Activated naive CD8-positive, alpha-beta T cell (primary cell): ENCODE measurements around the gene GRIP2.

Source experiments
- H3K27ac Mint-ChIP-seq: one replicate; pipeline ENCODE4 v1.8.0; 2021; ENCODE audit warnings: mixed read lengths
- H3K27me3 Mint-ChIP-seq: one replicate; pipeline ENCODE4 v1.8.0; 2021; ENCODE audit warnings: mixed read lengths
- H3K36me3 Mint-ChIP-seq: one replicate; pipeline ENCODE4 v1.8.0; 2021; ENCODE audit warnings: mixed read lengths
- H3K4me1 Mint-ChIP-seq: one replicate; pipeline ENCODE4 v1.8.0; 2021; ENCODE audit warnings: low read depth, mixed read lengths
- H3K4me3 Mint-ChIP-seq: one replicate; pipeline ENCODE4 v1.8.0; 2021; ENCODE audit warnings: mild to moderate bottlenecking, mixed read lengths
- H3K9me3 Mint-ChIP-seq: one replicate; pipeline ENCODE4 v1.8.0; 2021; ENCODE audit warnings: low read depth, mixed read lengths

GRIP2 gene

GRCh38 chr3:14512281-14512941, 27.7 kb downstream of the GRIP2 start:
- Mint-ChIP-seq H3K27ac (no peak overlapping the region), H3K36me3 (no peaks in the 10 kb centered on the region), H3K27me3 (no peaks in the 10 kb centered on the region)

GRCh38 chr3:14511623-14512280, 28.4 kb downstream of the GRIP2 start:
- Mint-ChIP-seq H3K36me3 (no peaks in the 10 kb centered on the region), H3K27ac (no peak overlapping the region), H3K4me3 (no peak overlapping the region), H3K27me3 (no peaks in the 10 kb centered on the region), H3K9me3 (no peaks in the 10 kb centered on the region), H3K4me1 (peaks cover 4% of the 10 kb centered on the region)

More at GRCh38 chr3:14512281-14512941, 27.7 kb downstream of the GRIP2 start:
- Mint-ChIP-seq H3K9me3 (no peaks in the 10 kb centered on the region), H3K4me3 (no peak overlapping the region), H3K4me1 (peaks cover 4% of the 10 kb centered on the region)

GRCh38 chr3:14510838-14511622, 29.1 kb downstream of the GRIP2 start:
- H3K4me3 Mint-ChIP-seq: no peak overlapping the region
- peaks cover 4% of the 10 kb centered on the region for H3K4me1 Mint-ChIP-seq
- no peaks in the 10 kb centered on the region for H3K27me3 Mint-ChIP-seq
- no peaks in the 10 kb centered on the region for H3K9me3 Mint-ChIP-seq
- no peaks in the 10 kb centered on the region for H3K36me3 Mint-ChIP-seq
- H3K27ac Mint-ChIP-seq: no peak overlapping the region

GRCh38 chr3:14509796-14510100, 30.4 kb downstream of the GRIP2 start:
- no peak overlapping the region for H3K4me3 Mint-ChIP-seq
- H3K27me3 Mint-ChIP-seq: no peaks in the 10 kb centered on the region
- no peak overlapping the region for H3K27ac Mint-ChIP-seq
- H3K4me1 Mint-ChIP-seq: peaks cover 4% of the 10 kb centered on the region
- no peaks in the 10 kb centered on the region for H3K36me3 Mint-ChIP-seq
- no peaks in the 10 kb centered on the region for H3K9me3 Mint-ChIP-seq

GRCh38 chr3:14508966-14509795, 31.0 kb downstream of the GRIP2 start:
- H3K27me3 Mint-ChIP-seq: no peaks in the 10 kb centered on the region
- no peaks in the 10 kb centered on the region for H3K9me3 Mint-ChIP-seq
- H3K4me1 Mint-ChIP-seq: peaks cover 4% of the 10 kb centered on the region
- no peaks in the 10 kb centered on the region for H3K36me3 Mint-ChIP-seq
- H3K4me3 Mint-ChIP-seq: no peak overlapping the region
- H3K27ac Mint-ChIP-seq: no peak overlapping the region

GRCh38 chr3:14508505-14508819, 31.7 kb downstream of the GRIP2 start:
- no peaks in the 10 kb centered on the region for H3K36me3 Mint-ChIP-seq

GRCh38 chr3:14507757-14508504, 32.2 kb downstream of the GRIP2 start:
- no peaks in the 10 kb centered on the region for H3K27me3 Mint-ChIP-seq
- H3K4me1 Mint-ChIP-seq: peaks cover 4% of the 10 kb centered on the region
- H3K4me3 Mint-ChIP-seq: no peak overlapping the region
- H3K36me3 Mint-ChIP-seq: peaks cover 2% of the 10 kb centered on the region
- no peak overlapping the region for H3K27ac Mint-ChIP-seq
- H3K9me3 Mint-ChIP-seq: no peaks in the 10 kb centered on the region

More at GRCh38 chr3:14508505-14508819, 31.7 kb downstream of the GRIP2 start:
- no peak overlapping the region for H3K4me3 Mint-ChIP-seq
- no peak overlapping the region for H3K27ac Mint-ChIP-seq
- no peaks in the 10 kb centered on the region for H3K9me3 Mint-ChIP-seq
- no peaks in the 10 kb centered on the region for H3K27me3 Mint-ChIP-seq
- H3K4me1 Mint-ChIP-seq: peaks cover 4% of the 10 kb centered on the region

GRCh38 chr3:14507305-14507741, 32.8 kb downstream of the GRIP2 start:
- Mint-ChIP-seq H3K36me3 (peaks cover 2% of the 10 kb centered on the region), H3K27ac (no peak overlapping the region), H3K9me3 (no peaks in the 10 kb centered on the region), H3K4me1 (peaks cover 4% of the 10 kb centered on the region), H3K27me3 (no peaks in the 10 kb centered on the region), H3K4me3 (no peak overlapping the region)

GRCh38 chr3:14506626-14507304, 33.4 kb downstream of the GRIP2 start:
- Mint-ChIP-seq H3K36me3 (peaks cover 2% of the 10 kb centered on the region), H3K4me1 (peaks cover 4% of the 10 kb centered on the region), H3K4me3 (no peak overlapping the region), H3K27ac (no peak overlapping the region), H3K9me3 (no peaks in the 10 kb centered on the region), H3K27me3 (no peaks in the 10 kb centered on the region)

GRCh38 chr3:14505803-14506500, 34.2 kb downstream of the GRIP2 start:
- peaks cover 4% of the 10 kb centered on the region for H3K4me1 Mint-ChIP-seq
- H3K27me3 Mint-ChIP-seq: no peaks in the 10 kb centered on the region
- no peaks in the 10 kb centered on the region for H3K9me3 Mint-ChIP-seq
- no peak overlapping the region for H3K4me3 Mint-ChIP-seq
- H3K27ac Mint-ChIP-seq: no peak overlapping the region
- peaks cover 2% of the 10 kb centered on the region for H3K36me3 Mint-ChIP-seq

- Mint-ChIP-seq H3K4me3 (no peak overlapping the region), H3K9me3 (no peaks in the 10 kb centered on the region), H3K36me3 (peaks cover 2% of the 10 kb centered on the region), H3K27me3 (no peaks in the 10 kb centered on the region), H3K4me1 (peaks cover 4% of the 10 kb centered on the region), H3K27ac (no peak overlapping the region)
These were observed 34.9 kb downstream of the GRIP2 start for GRCh38 chr3:14505001-14505802.

GRCh38 chr3:14503706-14504065, 36.5 kb downstream of the GRIP2 start:
- H3K4me3 Mint-ChIP-seq: no peak overlapping the region
- H3K4me1 Mint-ChIP-seq: peaks cover 2% of the 10 kb centered on the region
- no peaks in the 10 kb centered on the region for H3K27me3 Mint-ChIP-seq
- no peaks in the 10 kb centered on the region for H3K9me3 Mint-ChIP-seq
- H3K27ac Mint-ChIP-seq: no peak overlapping the region
- peaks cover 2% of the 10 kb centered on the region for H3K36me3 Mint-ChIP-seq
